Measurements from ENCODE around the gene UMAD1.

GRCh38 chr7:7703427-7703826, 62.9 kb downstream of the UMAD1 start:
- TF ChIP-seq CTCF (conservative IDR thresholded peaks at IDR 0.05; ENCODE audit: low read depth, low read length) (no peak), SMC3 (IDR thresholded peaks at IDR 0.05; ENCODE audit: low read depth, low read length) (no peak), RFX5 (IDR thresholded peaks at IDR 0.05; ENCODE audit: low read depth, low read length) (no peak), MAZ (IDR thresholded peaks at IDR 0.05; ENCODE audit: borderline replicate concordance, low read depth, low read length) (no peak), POLR2A (IDR thresholded peaks at IDR 0.05; ENCODE audit: low read depth, low read length) (no peak), RAD21 (IDR thresholded peaks at IDR 0.05; ENCODE audit: low read length) (no peak), NFE2L2 (IDR thresholded peaks at IDR 0.05; ENCODE audit: low read depth, low read length) (no peak), ELK1 (IDR thresholded peaks at IDR 0.05; ENCODE audit: borderline replicate concordance, low read depth, low read length) (no peak), MAFK (IDR thresholded peaks at IDR 0.05; ENCODE audit: low read depth, low read length) (no peak)
